Keratinocyte (primary cell): ENCODE results near the gene TAS2R42. TPM values are rescaled to one million over a fixed set of nuclear protein-coding genes. Genes with fewer than 3 reads are reported as not detected.
A peak's percentile ranks its signal among the peaks of the same experiment; 100 is the strongest.

Source experiments
- DNase-seq: peaks from one replicate; pipeline ENCODE4 v3.0.0-alpha.2; 2011; ENCODE audit warnings: low read depth, missing footprints, low spot score
- FAIRE-seq: peaks from 2 replicates; lab custom pipeline; 2011; peaks lifted over from hg19 to GRCh38; lab: Jason Lieb, UNC
- H2AFZ ChIP-seq: 2 replicates; pipeline ENCODE4 v1.6.0; 2012; ENCODE audit warnings: low read length, control low read depth, inconsistent platforms; ENCODE audit not compliant: control insufficient read depth
- H3K27ac ChIP-seq: 2 replicates; pipeline ENCODE4 v1.5.1; 2011; ENCODE audit warnings: low read length; ENCODE audit not compliant: control insufficient read depth, insufficient read depth
- H3K27me3 ChIP-seq: 3 replicates; pipeline ENCODE4 v1.6.0; 2011; ENCODE audit warnings: low read length; ENCODE audit not compliant: control insufficient read depth, insufficient read depth; ENCODE audit errors: extremely low read depth
- H3K36me3 ChIP-seq, 2 experiments: 2 replicates in 1 of 2; 3 replicates in 1 of 2; pipeline ENCODE4 v1.5.1; 2011; ENCODE audit warnings: low read length in 2 of 2, mild to moderate bottlenecking in 1 of 2; ENCODE audit not compliant: control insufficient read depth in 2 of 2, insufficient read depth in 2 of 2; ENCODE audit errors: extremely low read depth in 1 of 2
- H3K4me1 ChIP-seq: 3 replicates; pipeline ENCODE4 v1.5.1; 2011; ENCODE audit warnings: low read length; ENCODE audit not compliant: control insufficient read depth, insufficient read depth; ENCODE audit errors: extremely low read depth
- H3K4me2 ChIP-seq: 3 replicates; pipeline ENCODE4 v1.6.0; 2011; ENCODE audit warnings: low read depth, low read length; ENCODE audit not compliant: control insufficient read depth, insufficient read depth; ENCODE audit errors: extremely low read depth
- H3K4me3 ChIP-seq, 3 experiments: fragments of 200-600 bp in 1 of 3; sonication (generic) in 1 of 3; 2 replicates in 2 of 3; 3 replicates in 1 of 3; pipeline ENCODE4 v1.5.1; 2011 to 2016; ENCODE audit warnings: low read length in 3 of 3, mild to moderate bottlenecking in 3 of 3, control low read depth in 2 of 3, inconsistent platforms in 1 of 3, low read depth in 1 of 3, mixed read lengths in 1 of 3, mixed run types in 1 of 3, moderate library complexity in 1 of 3; ENCODE audit not compliant: control insufficient read depth in 2 of 3, insufficient read depth in 2 of 3; ENCODE audit errors: extremely low read depth in 1 of 3
- H3K79me2 ChIP-seq: 2 replicates; pipeline ENCODE4 v1.6.0; 2012; ENCODE audit warnings: low read length; ENCODE audit not compliant: control insufficient read depth, insufficient read depth
- H3K9ac ChIP-seq: 3 replicates; pipeline ENCODE4 v1.6.0; 2011; ENCODE audit warnings: low read length; ENCODE audit not compliant: control insufficient read depth, insufficient read depth; ENCODE audit errors: extremely low read depth
- H3K9me1 ChIP-seq: 3 replicates; pipeline ENCODE4 v1.6.0; 2011; ENCODE audit warnings: low read length; ENCODE audit not compliant: control insufficient read depth, insufficient read depth; ENCODE audit errors: extremely low read depth
- H3K9me3 ChIP-seq: 2 replicates; pipeline ENCODE4 v1.5.1; 2012; ENCODE audit warnings: low read depth, low read length; ENCODE audit not compliant: control insufficient read depth
- H4K20me1 ChIP-seq: 3 replicates; pipeline ENCODE4 v1.6.0; 2011; ENCODE audit warnings: low read length; ENCODE audit not compliant: control insufficient read depth, insufficient read depth; ENCODE audit errors: extremely low read depth
- CTCF ChIP-seq, 3 experiments: IDR thresholded peaks in 1 of 3; conservative IDR thresholded peaks in 1 of 3; optimal IDR thresholded peaks in 1 of 3; 2 replicates in 2 of 3; 3 replicates in 1 of 3; pipeline versions ENCODE3 to v1.5.1; 2011; ENCODE audit warnings: low read length in 3 of 3, mild to moderate bottlenecking in 3 of 3, moderate library complexity in 2 of 3, control low read depth in 1 of 3, inconsistent platforms in 1 of 3; ENCODE audit not compliant: insufficient read depth in 2 of 3; ENCODE audit errors: extremely low read depth in 1 of 3
- EZH2 ChIP-seq: IDR thresholded peaks from one replicate; pipeline ENCODE4 v1.6.1; 2012; ENCODE audit warnings: inconsistent platforms, mild to moderate bottlenecking, low read length, moderate library complexity
- dilution Hi-C: fragments of 300-500 bp; cut with MboI; formaldehyde crosslinking; loops from one replicate; pipeline ENCODE4 v1.7.0; 2020; ENCODE audit warnings: low sequenced_read_pairs; ENCODE audit not compliant: extremely low pct_ligation_motif_present
- polyA plus RNA-seq, 5 experiments: library from polyadenylated mRNA; depleted of rRNA in 3 of 5; stranded (reverse) in 3 of 5; stranded (forward) in 1 of 5; unstranded in 1 of 5; fragments of >200 nt; gene quantifications; 1 replicate in 1 of 5; 2 replicates in 3 of 5; 3 replicates in 1 of 5; pipeline versions ENCODE4 v1.2.1 to v1.2.3, GENCODE V29; 2011 to 2012; ENCODE audit warnings: missing spikeins in 2 of 5, low read depth in 1 of 5, low replicate concordance in 1 of 5

TAS2R42 gene
- polyA plus RNA-seq, 1 donor (not counting 4 experiments of a cell fraction or from before 2014, with no cell fraction given), result not detected

DNA sequence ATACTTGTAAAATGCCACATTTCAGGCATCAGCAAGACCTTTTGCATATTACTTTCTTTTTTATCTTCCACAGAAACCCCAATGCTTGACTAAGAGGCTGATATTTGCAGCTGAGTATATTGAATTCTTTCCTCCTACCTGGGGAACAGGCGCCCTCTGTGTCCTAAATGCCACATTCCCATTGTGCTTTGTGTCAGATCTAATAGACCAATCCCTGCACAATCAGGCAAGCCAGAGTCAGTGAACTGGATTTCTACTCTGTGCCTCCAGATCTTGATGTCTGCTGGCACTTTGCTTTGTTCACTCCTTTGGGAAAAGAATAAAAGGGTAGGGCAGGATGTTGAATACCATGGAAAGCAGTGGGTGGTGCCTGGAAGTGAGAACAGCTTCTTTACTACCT is 22.4 kb upstream of the TAS2R42 start:
- H3K4me3 ChIP-seq, result no peak overlapping the region
- H3K4me2 ChIP-seq, result no peak overlapping the region
- no peaks in the 10 kb centered on the region for H3K9me3 ChIP-seq
- H3K36me3 ChIP-seq, result no peaks in the 10 kb centered on the region
- TF ChIP-seq EZH2, result no peak
- peak in 1 of 3 experiments; percentile 22 for TF ChIP-seq CTCF (optimal IDR thresholded peaks at IDR 0.05 in 1 of 3, IDR thresholded peaks at IDR 0.05 in 1 of 3, conservative IDR thresholded peaks at IDR 0.05 in 1 of 3; ENCODE audit: extremely low read depth in 1 of 3, insufficient read depth in 2 of 3, low read length in 3 of 3)
- no peaks in the 10 kb centered on the region for H3K9me1 ChIP-seq
- DNase-seq (no peak), FAIRE-seq (no peak)
- no peak overlapping the region for H2AFZ ChIP-seq
- dilution Hi-C loops, result no loop called here
- H3K4me1 ChIP-seq, result no peaks in the 10 kb centered on the region
- no peaks in the 10 kb centered on the region for H3K27me3 ChIP-seq
- no peaks in the 10 kb centered on the region for H4K20me1 ChIP-seq
- no peak overlapping the region for H3K27ac ChIP-seq
- H3K79me2 ChIP-seq, result no peaks in the 10 kb centered on the region
- H3K9ac ChIP-seq, result no peak overlapping the region

- Histone ChIP-seq H3K4me3 (no peak overlapping the region), H3K4me1 (no peaks in the 10 kb centered on the region), H3K9me3 (no peaks in the 10 kb centered on the region), H3K9me1 (no peaks in the 10 kb centered on the region), H3K27me3 (peaks cover 3% of the 10 kb centered on the region), H4K20me1 (no peaks in the 10 kb centered on the region), H3K9ac (no peak overlapping the region), H2AFZ (no peak overlapping the region), H3K36me3 (no peaks in the 10 kb centered on the region), H3K27ac (no peak overlapping the region), H3K4me2 (no peak overlapping the region), H3K79me2 (no peaks in the 10 kb centered on the region)
- DNase-seq (no peak), FAIRE-seq (no peak)
- TF ChIP-seq EZH2 (no peak), CTCF (optimal IDR thresholded peaks at IDR 0.05 in 1 of 3, IDR thresholded peaks at IDR 0.05 in 1 of 3, conservative IDR thresholded peaks at IDR 0.05 in 1 of 3; ENCODE audit: extremely low read depth in 1 of 3, insufficient read depth in 2 of 3, low read length in 3 of 3) (no peak)
- dilution Hi-C loops, result no loop called here
These were observed 17.4 kb upstream of the TAS2R42 start for GRCh38 chr12:11204173-11204572.
